ENCODE results near the gene ADGRE3.
"Not testable (repeated sequence)": the region's sequence is repeated elsewhere in the genome, so short reads cannot be mapped to it uniquely, and the experiment has no call there.

Gene ADGRE3

GRCh38 chr19:14648506-14648905 is 26.1 kb downstream of the ADGRE3 start:
- TF ChIP-seq CTCF (IDR thresholded peaks at IDR 0.05; ENCODE audit: extremely low read depth, missing control alignments): no peak
- no peak for DNase-seq (ENCODE audit: low spot score)

- no peak for TF ChIP-seq CTCF (IDR thresholded peaks at IDR 0.05; ENCODE audit: extremely low read depth, missing control alignments)
Observed at GRCh38 chr19:14639536-14640277, 34.9 kb downstream of the ADGRE3 start.

GRCh38 chr19:14632286-14632685 is 42.4 kb downstream of the ADGRE3 start:
- no peak for TF ChIP-seq CTCF (IDR thresholded peaks at IDR 0.05; ENCODE audit: extremely low read depth, missing control alignments)
- peak; percentile 35 for DNase-seq (ENCODE audit: low spot score)

More at GRCh38 chr19:14639536-14640277, 34.9 kb downstream of the ADGRE3 start:
- no peak for DNase-seq (ENCODE audit: low spot score)

- TF ChIP-seq CTCF (IDR thresholded peaks at IDR 0.05; ENCODE audit: extremely low read depth, missing control alignments): no peak
- no peak for DNase-seq (ENCODE audit: low spot score)
Observed at GRCh38 chr19:14629557-14629956, 45.1 kb downstream of the ADGRE3 start.

- DNase-seq (ENCODE audit: low spot score): not testable (repeated sequence)
Observed at GRCh38 chr19:14624491-14624890, 50.2 kb downstream of the ADGRE3 start.

- TF ChIP-seq CTCF (IDR thresholded peaks at IDR 0.05; ENCODE audit: extremely low read depth, missing control alignments): no peak
- no peak for DNase-seq (ENCODE audit: low spot score)
Observed at GRCh38 chr19:14619404-14619803, 55.2 kb downstream of the ADGRE3 start.

- DNase-seq (ENCODE audit: low spot score): no peak
- TF ChIP-seq CTCF (IDR thresholded peaks at IDR 0.05; ENCODE audit: extremely low read depth, missing control alignments): no peak
Observed at GRCh38 chr19:14616407-14616806, 58.2 kb downstream of the ADGRE3 start.

- TF ChIP-seq CTCF (IDR thresholded peaks at IDR 0.05; ENCODE audit: extremely low read depth, missing control alignments): no peak
- DNase-seq (ENCODE audit: low spot score): no peak
Observed at GRCh38 chr19:14615623-14616022, 59.0 kb downstream of the ADGRE3 start.
